ENCODE measurements around the gene SCRN2. TPM values are rescaled to one million over a fixed set of nuclear protein-coding genes. Genes with fewer than 3 reads are reported as not detected.

Gene SCRN2
- total RNA-seq, 1 donor from 2014 or later, result 30.5 TPM

DNA sequence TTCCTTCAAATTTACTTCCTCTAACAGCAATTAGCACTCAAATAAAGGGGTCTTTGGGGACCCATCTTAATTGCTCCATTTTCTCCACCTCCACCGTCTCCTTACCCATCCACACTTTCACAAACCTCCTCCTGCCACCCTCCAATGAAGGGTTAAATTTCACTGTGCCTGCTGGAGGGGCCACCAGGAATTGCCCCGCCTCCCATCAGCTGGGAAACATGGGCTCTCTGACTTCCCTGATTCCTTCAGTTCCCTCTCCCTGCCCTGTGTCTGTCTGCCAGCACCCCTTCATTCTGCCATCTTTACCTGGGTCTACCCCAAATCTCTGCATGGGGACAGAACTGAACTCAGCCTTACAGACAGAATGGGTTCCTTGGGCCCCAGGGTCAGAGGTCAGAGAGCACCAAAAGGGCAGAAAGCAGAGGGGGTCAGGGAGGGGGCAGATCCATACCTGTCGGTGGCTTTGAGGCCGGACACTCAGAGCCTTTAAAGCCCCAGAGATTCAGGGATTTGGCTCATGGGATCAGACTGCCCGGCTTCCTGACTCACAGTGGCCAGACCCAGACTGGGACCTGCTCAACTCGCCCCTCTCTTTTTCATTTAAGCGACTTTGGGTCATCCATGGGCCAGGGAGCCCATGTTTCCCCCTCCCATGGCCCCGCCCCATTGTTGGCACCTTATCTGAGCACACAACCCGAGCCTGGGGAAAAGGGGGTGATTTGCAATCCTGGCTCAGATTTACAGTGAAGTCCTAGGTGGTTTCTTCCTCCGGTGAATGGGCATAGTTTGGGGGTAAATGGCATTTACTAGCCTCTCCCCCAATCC lies 37.3 kb upstream of the SCRN2 start:
- no peaks in the 10 kb centered on the region for H3K9me3 ChIP-seq
- no peak overlapping the region for H3K4me3 ChIP-seq
- peaks cover 8% of the 10 kb centered on the region for H3K27me3 ChIP-seq
- ATAC-seq (no peak), DNase-seq (no peak)
- no peak overlapping the region for H3K27ac ChIP-seq
- TF ChIP-seq, protein P1, sequence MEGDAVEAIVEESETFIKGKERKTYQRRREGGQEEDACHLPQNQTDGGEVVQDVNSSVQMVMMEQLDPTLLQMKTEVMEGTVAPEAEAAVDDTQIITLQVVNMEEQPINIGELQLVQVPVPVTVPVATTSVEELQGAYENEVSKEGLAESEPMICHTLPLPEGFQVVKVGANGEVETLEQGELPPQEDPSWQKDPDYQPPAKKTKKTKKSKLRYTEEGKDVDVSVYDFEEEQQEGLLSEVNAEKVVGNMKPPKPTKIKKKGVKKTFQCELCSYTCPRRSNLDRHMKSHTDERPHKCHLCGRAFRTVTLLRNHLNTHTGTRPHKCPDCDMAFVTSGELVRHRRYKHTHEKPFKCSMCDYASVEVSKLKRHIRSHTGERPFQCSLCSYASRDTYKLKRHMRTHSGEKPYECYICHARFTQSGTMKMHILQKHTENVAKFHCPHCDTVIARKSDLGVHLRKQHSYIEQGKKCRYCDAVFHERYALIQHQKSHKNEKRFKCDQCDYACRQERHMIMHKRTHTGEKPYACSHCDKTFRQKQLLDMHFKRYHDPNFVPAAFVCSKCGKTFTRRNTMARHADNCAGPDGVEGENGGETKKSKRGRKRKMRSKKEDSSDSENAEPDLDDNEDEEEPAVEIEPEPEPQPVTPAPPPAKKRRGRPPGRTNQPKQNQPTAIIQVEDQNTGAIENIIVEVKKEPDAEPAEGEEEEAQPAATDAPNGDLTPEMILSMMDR (IDR thresholded peaks at IDR 0.05), result no peak
- H3K36me3 ChIP-seq, result no peaks in the 10 kb centered on the region
- intact Hi-C loops (cut with DNase I), result no loop called here
- peaks cover 13% of the 10 kb centered on the region for H3K4me1 ChIP-seq

DNA sequence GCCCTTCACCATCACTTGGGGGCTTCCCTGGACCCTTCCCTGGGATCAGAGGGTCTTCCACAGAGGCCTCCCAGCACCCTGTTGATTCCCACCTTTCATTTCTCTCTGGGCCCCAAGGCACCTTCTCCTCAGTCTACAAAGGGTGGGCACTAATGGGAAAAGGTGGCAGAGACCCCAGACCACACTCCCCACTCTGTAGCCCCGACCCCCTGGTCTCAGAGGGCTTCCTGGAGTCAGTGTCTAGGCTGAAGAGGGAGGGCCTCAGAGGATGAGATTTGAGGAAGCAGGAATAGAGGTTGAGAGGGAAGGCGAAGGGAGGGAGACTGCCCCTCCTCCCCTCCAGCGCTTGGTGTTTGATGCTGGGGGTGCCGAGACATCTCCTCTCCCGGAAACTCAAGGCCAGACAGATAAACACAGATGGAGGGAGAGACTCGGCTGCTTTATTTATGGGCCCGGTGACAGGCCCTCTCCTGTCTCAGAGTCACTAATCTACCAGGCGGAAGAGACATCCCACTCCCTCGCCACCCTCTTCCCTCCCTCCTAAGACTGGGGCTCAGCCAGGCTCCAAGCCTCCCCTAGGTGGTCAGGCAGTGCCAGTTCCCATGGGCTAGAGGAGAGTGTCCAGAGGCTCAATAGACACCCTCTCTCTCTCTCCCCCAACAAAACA lies 36.4 kb upstream of the SCRN2 start:
- Histone ChIP-seq H3K27me3 (peaks cover 13% of the 10 kb centered on the region), H3K4me1 (peaks cover 10% of the 10 kb centered on the region), H3K36me3 (no peaks in the 10 kb centered on the region), H3K4me3 (no peak overlapping the region), H3K27ac (no peak overlapping the region), H3K9me3 (no peaks in the 10 kb centered on the region)
- intact Hi-C loops (cut with DNase I), result no loop called here
- DNase-seq (no peak), ATAC-seq (no peak)
- TF ChIP-seq, protein P1 (IDR thresholded peaks at IDR 0.05), result no peak

DNA sequence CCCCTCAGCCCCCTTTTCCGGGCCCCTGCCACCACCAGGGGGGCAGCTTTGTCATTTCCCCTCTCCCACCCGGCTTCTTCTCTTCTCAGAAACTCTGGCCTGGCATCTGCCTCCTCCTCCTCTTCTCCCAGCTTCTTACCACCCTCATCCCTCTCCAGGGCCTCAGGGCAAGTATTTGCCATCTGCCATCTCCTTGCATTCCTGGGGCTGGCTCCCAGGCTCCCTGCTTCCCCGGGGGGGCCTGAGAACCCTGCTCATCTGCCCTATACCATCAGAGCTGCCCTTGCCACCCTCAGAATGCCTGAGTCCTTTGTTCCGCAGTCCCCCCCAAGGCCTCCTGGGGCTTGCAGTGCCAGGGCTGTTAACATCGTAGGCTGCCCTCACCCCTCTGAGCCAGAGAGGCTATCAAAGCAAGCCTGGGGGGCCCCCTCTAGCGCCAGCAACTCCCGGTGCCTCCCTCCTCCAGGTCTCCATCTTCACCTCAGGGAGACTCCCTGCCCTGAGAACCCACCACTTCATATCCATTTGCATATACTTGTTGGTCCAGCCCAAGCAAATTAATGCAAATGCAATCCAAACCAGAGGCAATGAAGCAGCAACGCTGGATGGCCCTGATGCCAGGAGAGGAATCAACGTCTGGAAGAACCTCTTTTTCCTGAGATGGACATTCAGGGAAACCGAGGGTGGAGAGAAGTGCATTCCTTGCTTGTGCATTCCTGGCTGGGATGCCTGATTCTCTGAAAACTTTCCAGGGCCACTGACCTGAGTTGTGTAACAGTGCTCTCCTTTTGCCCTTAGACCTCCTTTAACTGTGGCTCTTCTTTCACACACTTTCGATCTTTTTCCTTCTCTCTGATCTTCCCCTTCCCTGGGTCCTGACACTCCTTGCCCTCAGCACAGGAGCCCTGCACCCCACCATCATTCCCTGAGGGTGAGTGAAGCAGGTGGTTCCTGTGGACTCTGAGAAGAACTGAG lies 34.2 kb upstream of the SCRN2 start:
- H3K4me3 ChIP-seq, result no peak overlapping the region
- DNase-seq (no peak), ATAC-seq (no peak)
- no peaks in the 10 kb centered on the region for H3K9me3 ChIP-seq
- H3K27ac ChIP-seq, result no peak overlapping the region
- H3K4me1 ChIP-seq, result no peaks in the 10 kb centered on the region
- no peaks in the 10 kb centered on the region for H3K36me3 ChIP-seq
- TF ChIP-seq, protein P1 (IDR thresholded peaks at IDR 0.05), result no peak
- intact Hi-C loops (cut with DNase I), result no loop called here
- peaks cover 25% of the 10 kb centered on the region for H3K27me3 ChIP-seq

DNA sequence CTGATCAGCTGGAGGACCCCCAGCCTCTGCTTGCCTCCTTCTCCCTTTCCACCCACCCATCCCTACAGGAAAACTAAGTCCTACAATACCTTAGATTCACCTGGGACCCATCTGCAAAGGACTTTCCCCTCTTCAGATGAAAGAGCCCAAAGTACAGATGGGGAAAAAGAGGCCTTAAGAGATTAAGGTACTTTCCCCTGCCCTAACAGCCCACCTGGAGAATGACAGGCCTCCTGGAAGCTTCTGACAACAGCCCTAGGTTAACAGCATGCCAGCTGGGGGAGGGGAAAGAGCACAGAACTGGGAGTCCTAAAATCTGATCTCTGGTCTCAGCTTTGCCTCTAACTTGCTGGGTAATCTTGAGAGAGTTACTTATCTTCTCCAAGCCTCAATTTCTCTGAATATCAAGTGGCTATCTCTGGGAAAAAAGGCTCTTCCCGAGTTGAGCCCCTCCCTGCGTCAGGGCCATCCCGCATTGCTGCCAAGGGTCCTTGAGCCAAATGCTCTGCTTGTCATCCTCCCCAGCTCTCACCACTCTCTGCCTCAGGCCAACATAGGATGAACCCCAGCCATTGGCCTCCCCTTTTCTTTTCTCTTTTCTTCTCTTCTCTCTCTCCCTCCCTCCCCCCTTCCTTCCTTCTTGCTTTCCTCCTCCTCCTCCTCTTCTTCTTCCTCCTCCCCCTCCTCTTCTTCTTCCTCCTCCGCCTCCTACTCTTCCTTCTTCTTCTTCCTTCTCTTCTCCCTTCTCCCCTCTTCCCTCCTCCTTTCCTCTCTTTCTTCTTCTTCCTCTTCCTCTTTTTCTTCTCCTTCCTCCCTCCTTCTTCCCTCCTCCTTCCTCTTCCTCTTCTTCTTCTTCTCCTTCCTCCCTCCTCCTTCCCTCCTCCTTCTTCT lies 32.4 kb upstream of the SCRN2 start:
- DNase-seq (no peak), ATAC-seq (no peak)
- no peak overlapping the region for H3K27ac ChIP-seq
- no peaks in the 10 kb centered on the region for H3K4me1 ChIP-seq
- H3K36me3 ChIP-seq, result no peaks in the 10 kb centered on the region
- peaks cover 25% of the 10 kb centered on the region for H3K27me3 ChIP-seq
- intact Hi-C loops (cut with DNase I), result no loop called here
- H3K4me3 ChIP-seq, result no peak overlapping the region
- no peaks in the 10 kb centered on the region for H3K9me3 ChIP-seq
- TF ChIP-seq, protein P1 (IDR thresholded peaks at IDR 0.05), result no peak
